Osteoblast (primary cell): Measurements from ENCODE around the gene ZSCAN25. TPM values are rescaled to one million over a fixed set of nuclear protein-coding genes. Genes with fewer than 3 reads are reported as not detected.
A peak's percentile ranks its signal among the peaks of the same experiment; 100 is the strongest.

Source experiments
- DNase-seq: peaks from one replicate; pipeline ENCODE4 v3.0.0; 2011; ENCODE audit warnings: low spot score, mixed read lengths; ENCODE audit not compliant: insufficient read length; ENCODE audit errors: missing footprints
- H2AFZ ChIP-seq: 2 replicates; pipeline ENCODE4 v1.6.0; 2011; ENCODE audit warnings: mild to moderate bottlenecking, low read length
- H3K27ac ChIP-seq: 2 replicates; pipeline ENCODE4 v1.5.1; 2011; ENCODE audit warnings: mild to moderate bottlenecking, low read depth, low read length, moderate library complexity
- H3K27me3 ChIP-seq: 2 replicates; pipeline ENCODE4 v1.6.0; 2012; ENCODE audit warnings: mild to moderate bottlenecking, control low read depth, inconsistent platforms, low read length, moderate library complexity; ENCODE audit not compliant: insufficient read depth
- H3K36me3 ChIP-seq: 2 replicates; pipeline ENCODE4 v1.5.1; 2011; ENCODE audit warnings: mild to moderate bottlenecking, low read length, control low read depth, moderate library complexity; ENCODE audit not compliant: insufficient read depth
- H3K4me1 ChIP-seq: 2 replicates; pipeline ENCODE4 v1.5.1; 2011; ENCODE audit warnings: mild to moderate bottlenecking, low read length, control low read depth, moderate library complexity; ENCODE audit not compliant: insufficient read depth
- H3K4me2 ChIP-seq: 2 replicates; pipeline ENCODE4 v1.6.0; 2011; ENCODE audit warnings: mild to moderate bottlenecking, low read length; ENCODE audit not compliant: insufficient read depth
- H3K4me3 ChIP-seq: fragments of 200-600 bp; sonication (generic); 3 replicates; pipeline ENCODE4 v1.5.1; 2012; ENCODE audit warnings: mild to moderate bottlenecking, low read length, inconsistent platforms; ENCODE audit not compliant: insufficient read depth
- H3K79me2 ChIP-seq: 2 replicates; pipeline ENCODE4 v1.6.0; 2012; ENCODE audit warnings: mild to moderate bottlenecking, low read length, control low read depth, inconsistent platforms; ENCODE audit not compliant: insufficient read depth
- H3K9me3 ChIP-seq: 2 replicates; pipeline ENCODE4 v1.5.1; 2011; ENCODE audit warnings: low read depth, low read length, control low read depth
- H4K20me1 ChIP-seq: 2 replicates; pipeline ENCODE4 v1.6.0; 2012; ENCODE audit warnings: mild to moderate bottlenecking, low read length, control low read depth; ENCODE audit not compliant: insufficient read depth
- CTCF ChIP-seq: IDR thresholded peaks from 2 replicates; pipeline ENCODE4 v1.5.1; 2011; ENCODE audit warnings: mild to moderate bottlenecking, low read depth, low read length, moderate library complexity; ENCODE audit errors: extremely low read depth
- total RNA-seq: library from RNA; depleted of rRNA; stranded (reverse); fragments of >200 nt; gene quantifications from 2 replicates; pipeline ENCODE4 v1.2.3, GENCODE V29; 2012

The ZSCAN25 gene
- total RNA-seq, 1 donor, result 11.9 TPM

DNA sequence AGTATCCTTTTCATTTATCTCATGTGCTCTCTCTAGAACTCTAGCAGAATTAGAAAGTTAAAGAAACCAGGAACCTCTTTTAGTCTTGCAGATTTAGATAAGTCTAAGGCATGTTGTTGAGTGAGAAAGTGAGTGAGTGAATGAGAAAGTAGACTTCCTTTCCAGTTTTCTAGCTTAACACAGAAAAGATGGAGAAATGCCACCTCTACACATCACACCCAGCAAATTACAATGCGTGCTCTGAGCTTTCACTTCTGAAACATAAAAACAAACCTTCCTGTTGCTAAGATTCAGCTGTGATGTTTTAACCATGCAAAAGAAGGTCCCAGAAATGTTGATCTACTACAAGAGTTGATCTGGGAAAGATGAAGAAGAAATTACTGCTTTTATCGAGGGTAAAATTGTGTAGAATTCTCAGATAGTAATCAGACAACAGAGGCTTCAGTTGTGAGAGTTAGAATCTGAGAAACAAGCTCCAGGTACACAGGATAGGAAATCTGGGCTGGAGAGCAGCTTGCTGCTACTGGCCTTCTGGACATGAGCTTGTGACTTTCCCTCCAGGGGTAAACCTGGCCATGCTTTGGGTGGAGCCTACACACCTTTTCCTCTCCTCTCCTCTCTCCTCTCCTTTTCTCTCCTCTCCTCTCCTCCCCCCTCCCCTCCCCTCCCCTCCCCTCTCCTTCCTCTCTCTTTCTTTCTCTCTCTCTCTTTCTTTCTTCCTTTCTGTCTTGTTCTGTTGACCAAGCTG lies 58.4 kb downstream of the ZSCAN25 start:
- H3K9me3 ChIP-seq, result no peaks in the 10 kb centered on the region
- no peak for TF ChIP-seq CTCF
- no peak overlapping the region for H3K27ac ChIP-seq
- H3K4me3 ChIP-seq, result no peak overlapping the region
- H3K4me2 ChIP-seq, result no peak overlapping the region
- no peaks in the 10 kb centered on the region for H3K27me3 ChIP-seq
- H3K36me3 ChIP-seq, result no peaks in the 10 kb centered on the region
- H3K4me1 ChIP-seq, result no peaks in the 10 kb centered on the region
- no peak overlapping the region for H2AFZ ChIP-seq
- H3K79me2 ChIP-seq, result no peaks in the 10 kb centered on the region
- no peak for DNase-seq
- no peaks in the 10 kb centered on the region for H4K20me1 ChIP-seq

GRCh38 chr7:99677013-99677647 lies 60.4 kb downstream of the ZSCAN25 start:
- H2AFZ ChIP-seq, result no peak overlapping the region
- peak; percentile 53 for DNase-seq
- no peak for TF ChIP-seq CTCF

DNA sequence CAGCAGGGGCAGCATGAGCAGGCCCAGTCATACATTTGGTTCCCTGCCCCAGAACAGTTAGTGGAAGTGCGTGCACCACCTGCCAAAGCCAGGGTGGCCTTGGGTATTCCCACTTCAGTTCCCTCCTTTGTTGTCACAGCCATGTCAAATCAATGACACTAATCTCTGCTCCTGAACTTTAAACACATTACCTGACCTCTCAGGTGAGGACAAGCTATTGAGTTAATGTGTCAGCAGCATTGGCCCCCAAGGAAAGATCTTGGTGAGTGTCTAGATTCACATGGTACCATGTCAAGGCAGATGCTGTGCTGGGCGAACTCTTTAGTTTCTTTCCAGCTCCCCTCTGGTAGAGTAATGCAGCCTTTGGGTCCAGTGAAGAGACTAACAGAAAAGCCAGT lies 60.9 kb downstream of the ZSCAN25 start:
- H2AFZ ChIP-seq, result no peak overlapping the region
- no peaks in the 10 kb centered on the region for H3K27me3 ChIP-seq
- H3K79me2 ChIP-seq, result no peaks in the 10 kb centered on the region
- no peak overlapping the region for H3K27ac ChIP-seq
- H3K36me3 ChIP-seq, result no peaks in the 10 kb centered on the region
- DNase-seq, result no peak
- no peaks in the 10 kb centered on the region for H3K9me3 ChIP-seq
- no peaks in the 10 kb centered on the region for H3K4me1 ChIP-seq
- no peak for TF ChIP-seq CTCF
- H4K20me1 ChIP-seq, result no peaks in the 10 kb centered on the region
- no peak overlapping the region for H3K4me3 ChIP-seq
- H3K4me2 ChIP-seq, result no peak overlapping the region

More at GRCh38 chr7:99677013-99677647, 60.4 kb downstream of the ZSCAN25 start:
- no peaks in the 10 kb centered on the region for H3K9me3 ChIP-seq
- H3K27me3 ChIP-seq, result no peaks in the 10 kb centered on the region
- no peak overlapping the region for H3K27ac ChIP-seq
- no peak overlapping the region for H3K4me3 ChIP-seq
- no peaks in the 10 kb centered on the region for H3K36me3 ChIP-seq
- H4K20me1 ChIP-seq, result no peaks in the 10 kb centered on the region
- no peaks in the 10 kb centered on the region for H3K79me2 ChIP-seq
- H3K4me2 ChIP-seq, result no peak overlapping the region
- no peaks in the 10 kb centered on the region for H3K4me1 ChIP-seq

GRCh38 chr7:99679032-99679399 lies 62.3 kb downstream of the ZSCAN25 start:
- Histone ChIP-seq H2AFZ (no peak overlapping the region), H3K4me2 (no peak overlapping the region), H3K27me3 (no peaks in the 10 kb centered on the region), H3K4me1 (no peaks in the 10 kb centered on the region), H3K9me3 (no peaks in the 10 kb centered on the region), H3K79me2 (no peaks in the 10 kb centered on the region), H4K20me1 (no peaks in the 10 kb centered on the region), H3K4me3 (no peak overlapping the region), H3K27ac (no peak overlapping the region), H3K36me3 (no peaks in the 10 kb centered on the region)
- TF ChIP-seq CTCF, result no peak
- DNase-seq, result no peak
